H1 (cell line): Measurements from ENCODE around the gene HMX1. TPM values are rescaled to one million over a fixed set of nuclear protein-coding genes. Genes with fewer than 3 reads are reported as not detected.

Source experiments
- CTCF ChIA-PET: fragments of 300-600 bp; sonication (Branson Sonifier 250); formaldehyde crosslinking; loops from one replicate; lab custom pipeline; 2021; ENCODE audit not compliant: partially characterized antibody; lab: Charles Lee
- POLR2A ChIA-PET: fragments of 300-600 bp; sonication (Branson Sonifier 250); formaldehyde crosslinking; loops from one replicate; lab custom pipeline; 2021; ENCODE audit warnings: inconsistent platforms; ENCODE audit not compliant: partially characterized antibody; lab: Charles Lee
- DNase-seq, 2 experiments: peaks; one replicate each; pipeline versions ENCODE4 v3.0.0 to v3.0.0-alpha.2; 2010 to 2022; ENCODE audit warnings: low spot score in 2 of 2, low read depth in 1 of 2, mixed read lengths in 1 of 2
- FAIRE-seq: peaks from 2 replicates; lab custom pipeline; 2011; peaks lifted over from hg19 to GRCh38; lab: Jason Lieb, UNC
- H2AFZ ChIP-seq: 2 replicates; pipeline ENCODE4 v1.8.1; 2012; ENCODE audit warnings: low read length, inconsistent platforms
- H2AK5ac ChIP-seq: 2 replicates; pipeline ENCODE4 v1.6.1; 2013; ENCODE audit warnings: low read depth, low read length
- H2BK120ac ChIP-seq: replicated peaks from 2 replicates; pipeline ENCODE3; 2013; ENCODE audit warnings: low read depth, low read length, inconsistent platforms
- H2BK12ac ChIP-seq: 2 replicates; pipeline ENCODE4 v1.6.1; 2013; ENCODE audit warnings: low read depth, low read length
- H2BK15ac ChIP-seq: 2 replicates; pipeline ENCODE4 v1.6.1; 2013; ENCODE audit warnings: low read length
- H2BK20ac ChIP-seq: 2 replicates; pipeline ENCODE4 v1.6.1; 2013; ENCODE audit warnings: low read length
- H2BK5ac ChIP-seq: 2 replicates; pipeline ENCODE4 v1.6.1; 2013; ENCODE audit warnings: low read depth, low read length
- H3K14ac ChIP-seq: 2 replicates; pipeline ENCODE4 v1.6.1; 2013; ENCODE audit warnings: inconsistent platforms; ENCODE audit not compliant: insufficient read length
- H3K18ac ChIP-seq: 2 replicates; pipeline ENCODE4 v1.6.1; 2013; ENCODE audit warnings: low read length; ENCODE audit errors: extremely low read depth
- H3K23ac ChIP-seq: 2 replicates; pipeline ENCODE4 v1.6.1; 2013; ENCODE audit warnings: inconsistent platforms; ENCODE audit not compliant: insufficient read length
- H3K23me2 ChIP-seq: 2 replicates; pipeline ENCODE4 v1.6.1; 2013; ENCODE audit warnings: low read depth, low read length
- H3K27ac ChIP-seq: 2 replicates; pipeline ENCODE4 v1.6.1; 2011; ENCODE audit warnings: low read depth, low read length, inconsistent platforms
- H3K27me3 ChIP-seq, 4 experiments: replicated peaks in 1 of 4; 1 replicate in 1 of 4; 2 replicates in 3 of 4; pipeline versions ENCODE4 v1.6.1 to v1.8.1; 2011 to 2013; ENCODE audit warnings: low read length in 3 of 4, mild to moderate bottlenecking in 3 of 4, inconsistent platforms in 2 of 4, mixed read lengths in 2 of 4, moderate library complexity in 1 of 4; ENCODE audit not compliant: control insufficient read depth in 3 of 4, insufficient read depth in 3 of 4; ENCODE audit errors: extremely low read depth in 1 of 4
- H3K36me3 ChIP-seq, 4 experiments: 2 replicates each; pipeline versions ENCODE4 v1.6.1 to v1.8.1; 2011 to 2013; ENCODE audit warnings: mild to moderate bottlenecking in 4 of 4, low read length in 3 of 4, moderate library complexity in 2 of 4, control low read depth in 1 of 4, inconsistent platforms in 1 of 4; ENCODE audit not compliant: insufficient read depth in 4 of 4, control insufficient read depth in 2 of 4
- H3K4ac ChIP-seq: replicated peaks from 2 replicates; pipeline ENCODE3; 2013; ENCODE audit warnings: low read length, low read depth, mixed read lengths, inconsistent platforms; ENCODE audit not compliant: insufficient read length
- H3K4me1 ChIP-seq, 4 experiments: replicated peaks in 1 of 4; 1 replicate in 1 of 4; 2 replicates in 3 of 4; pipeline versions ENCODE4 v1.6.1 to v1.8.1; 2011 to 2013; ENCODE audit warnings: low read length in 3 of 4, inconsistent platforms in 2 of 4, mixed read lengths in 1 of 4; ENCODE audit not compliant: insufficient read depth in 4 of 4, control insufficient read depth in 3 of 4
- H3K4me2 ChIP-seq, 2 experiments: 2 replicates each; pipeline versions ENCODE4 v1.6.1 to v1.8.1; 2011 to 2013; ENCODE audit warnings: low read depth in 2 of 2, low read length in 2 of 2, control low read depth in 1 of 2, inconsistent platforms in 1 of 2, mild to moderate bottlenecking in 1 of 2; ENCODE audit not compliant: insufficient read depth in 1 of 2
- H3K4me3 ChIP-seq, 4 experiments: fragments of 200-600, 300-600 bp in 1 of 4; sonication (generic), shearing (Covaris generic), sonication (Bioruptor Twin) in 1 of 4; 2 replicates each; pipeline versions ENCODE4 v1.5.1 to v1.8.1; 2011 to 2016; ENCODE audit warnings: low read length in 4 of 4, low read depth in 3 of 4, control low read depth in 2 of 4, inconsistent platforms in 2 of 4, mild to moderate bottlenecking in 2 of 4, mixed read lengths in 1 of 4, moderate library complexity in 1 of 4; ENCODE audit not compliant: insufficient read depth in 2 of 4; ENCODE audit errors: extremely low read depth in 1 of 4
- H3K56ac ChIP-seq: replicated peaks from 2 replicates; pipeline ENCODE3; 2013; ENCODE audit warnings: low read depth, mild to moderate bottlenecking, mixed read lengths, low read length, inconsistent platforms; ENCODE audit not compliant: insufficient read length
- H3K79me1 ChIP-seq: 2 replicates; pipeline ENCODE4 v1.6.1; 2013; ENCODE audit warnings: low read depth, low read length, control low read depth
- H3K79me2 ChIP-seq, 2 experiments: 2 replicates each; pipeline versions ENCODE4 v1.6.1 to v1.8.1; 2012 to 2013; ENCODE audit warnings: low read length in 2 of 2, mild to moderate bottlenecking in 2 of 2, inconsistent platforms in 1 of 2; ENCODE audit not compliant: insufficient read depth in 2 of 2, control insufficient read depth in 1 of 2
- H3K9ac ChIP-seq, 4 experiments: replicated peaks in 1 of 4; 1 replicate in 1 of 4; 2 replicates in 3 of 4; pipeline versions ENCODE4 v1.6.1 to v1.8.1; 2011 to 2013; ENCODE audit warnings: low read depth in 3 of 4, low read length in 3 of 4, control low read depth in 2 of 4, mild to moderate bottlenecking in 2 of 4, moderate library complexity in 2 of 4, inconsistent platforms in 1 of 4; ENCODE audit errors: extremely low read depth in 1 of 4
- H3K9me3 ChIP-seq, 2 experiments: 2 replicates each; pipeline versions ENCODE4 v1.6.1 to v1.8.1; 2012 to 2013; ENCODE audit warnings: mild to moderate bottlenecking in 2 of 2, moderate library complexity in 2 of 2, control low read depth in 1 of 2, inconsistent platforms in 1 of 2, low read depth in 1 of 2, low read length in 1 of 2, mixed read lengths in 1 of 2; ENCODE audit not compliant: insufficient read depth in 2 of 2
- H4K20me1 ChIP-seq, 2 experiments: replicated peaks in 1 of 2; 2 replicates each; pipeline versions ENCODE3 to v1.8.1; 2011 to 2013; ENCODE audit warnings: inconsistent platforms in 2 of 2, low read length in 2 of 2, mild to moderate bottlenecking in 1 of 2; ENCODE audit not compliant: insufficient read depth in 2 of 2, control insufficient read depth in 1 of 2
- H4K5ac ChIP-seq: 2 replicates; pipeline ENCODE4 v1.6.1; 2013; ENCODE audit warnings: low read length, low read depth, mixed read lengths, inconsistent platforms; ENCODE audit not compliant: insufficient read length
- H4K8ac ChIP-seq: 2 replicates; pipeline ENCODE4 v1.8.0; 2013; ENCODE audit warnings: mild to moderate bottlenecking, moderate library complexity, low read length, inconsistent platforms; ENCODE audit not compliant: insufficient read depth; ENCODE audit errors: extremely low read depth
- H4K91ac ChIP-seq: replicated peaks from 2 replicates; pipeline ENCODE3; 2013; ENCODE audit warnings: low read length, mixed read lengths, inconsistent platforms; ENCODE audit not compliant: insufficient read length
- CHD1 ChIP-seq: IDR thresholded peaks from 2 replicates; pipeline ENCODE4 v1.6.1; 2012; ENCODE audit warnings: low read depth, low read length, improper control_type of control experiment
- EZH2 ChIP-seq: fragments of 200-600 bp; sonication (generic); IDR thresholded peaks from 2 replicates; pipeline ENCODE4 v1.7.1; 2012; ENCODE audit warnings: low read depth, mild to moderate bottlenecking, moderate library complexity, low read length, inconsistent platforms; ENCODE audit not compliant: severe bottlenecking
- MAX ChIP-seq: IDR thresholded peaks from 2 replicates; pipeline ENCODE4 v1.6.1; 2012; ENCODE audit warnings: inconsistent platforms
- RNF2 ChIP-seq: fragments of 200-900, 300-1000 bp; sonication (generic); IDR thresholded peaks from 2 replicates; pipeline ENCODE4 v1.7.1; 2016; ENCODE audit warnings: borderline replicate concordance, low read depth, mild to moderate bottlenecking, antibody characterized with exemption, low read length; ENCODE audit not compliant: poor library complexity, severe bottlenecking; ENCODE audit errors: missing control alignments
- SUZ12 ChIP-seq: fragments of 200-600 bp; sonication (generic); IDR thresholded peaks from 2 replicates; pipeline ENCODE4 v1.6.1; 2012; ENCODE audit warnings: mild to moderate bottlenecking, inconsistent platforms, low read length, moderate library complexity, mixed read lengths
- WGBS, 2 experiments: shearing (Covaris generic) in 1 of 2; methylation state at CpG; one replicate each; pipeline versions ENCODE4 v1.1.6 to v1.1.7; 2013 to 2015; ENCODE audit warnings: low lambda C conversion rate in 2 of 2, mixed read lengths in 2 of 2, inconsistent platforms in 1 of 2, low coverage in 1 of 2, missing lambda C conversion rate in 1 of 2; ENCODE audit not compliant: insufficient replicate concordance in 2 of 2, insufficient coverage in 1 of 2, insufficient read length in 1 of 2; ENCODE audit errors: extremely low coverage in 1 of 2, missing lambda C conversion rate in 1 of 2; 5-methylcytosine and 5-hydroxymethylcytosine counted together
- polyA plus RNA-seq, 7 experiments: library from polyadenylated mRNA; depleted of rRNA in 3 of 7; stranded (reverse) in 5 of 7; unstranded in 2 of 7; fragments of >200 nt in 5 of 7; fragments of 200-250 nt in 2 of 7; gene quantifications; 1 replicate in 5 of 7; 2 replicates in 1 of 7; 4 replicates in 1 of 7; pipeline versions ENCODE4 v1.2.1 to v1.2.3, GENCODE V29; 2011 to 2013; ENCODE audit warnings: missing spikeins in 2 of 7, mixed read lengths in 2 of 7
- total RNA-seq: library from RNA; stranded (reverse); fragmentation: NEBNext Ultra II Directional; extraction: Animal tissue kit (Norgen Biotek cat#: 25700); gene quantifications from 2 replicates; pipeline ENCODE4 v1.2.1, GENCODE V29; 2021

Gene HMX1
- total and polyA plus RNA-seq, 2 of the 8 experiments (the other 6 are each of a cell fraction or from before 2014, with no cell fraction given): 0.26 TPM; not detected in 1

GRCh38 chr4:8864912-8865680 lies 6.5 kb downstream of the HMX1 start:
- DNase-seq: no peak
- no peak overlapping the region for H3K56ac ChIP-seq
- FAIRE-seq: no peak
- H3K36me3 ChIP-seq: peaks cover 0 to 21% (median 0%) of the 10 kb centered on the region in 4 experiments; a peak in 1 of 8 replicates
- H4K8ac ChIP-seq: no peak overlapping the region
- no peak overlapping the region for H3K27ac ChIP-seq
- no peak overlapping the region for H3K4ac ChIP-seq
- no peak overlapping the region for H3K18ac ChIP-seq
- 0 out of 2 replicates have a peak overlapping the region, but pooled peaks have one; percentile 61 for H2BK15ac ChIP-seq
- no peak overlapping the region for H3K14ac ChIP-seq
- H3K79me2 ChIP-seq: no peaks in the 10 kb centered on the region
- H2BK20ac ChIP-seq: no peak overlapping the region
- no peaks in the 10 kb centered on the region for H3K79me1 ChIP-seq
- H3K4me3 ChIP-seq: no peak overlapping the region
- no peaks in the 10 kb centered on the region; the same call in 1 of the 2 replicates for H3K23me2 ChIP-seq
- no peak overlapping the region for H2BK12ac ChIP-seq
- no peak overlapping the region for H3K9ac ChIP-seq
- H2BK120ac ChIP-seq: no peak overlapping the region
- no peak overlapping the region for H3K23ac ChIP-seq
- CTCF ChIA-PET: interaction anchor here (0.8 to 3.2 kb wide), 5 partner anchors 9 to 184 kb away, joined by 3 to 23 read pairs (median 4); no protein-coding TSS in a partner anchor
- no peak overlapping the region for H3K4me2 ChIP-seq
- peaks cover 49 to 59% of the 10 kb centered on the region in 2 experiments for H4K20me1 ChIP-seq
- H2AK5ac ChIP-seq: no peak overlapping the region; the same call in 1 of the 2 replicates
- no peak overlapping the region for H2AFZ ChIP-seq
- no peak overlapping the region for H2BK5ac ChIP-seq
- 48% methylated on average over 30 of the region's 32 CpGs; no CpG with 5 or more reads in 1 of the 2 experiments for whole genome bisulfite sequencing, 2 experiments
- H3K9me3 ChIP-seq: peaks cover 0 to 3% of the 10 kb centered on the region in 2 experiments; a peak in 1 of 4 replicates
- TF ChIP-seq SUZ12 (peak; percentile 50), CHD1 (no peak), EZH2 (peak; percentile 43), RNF2 (peak; percentile 29), MAX (no peak)
- H3K27me3 ChIP-seq: peaks cover 98 to 99% (median 99%) of the 10 kb centered on the region in 4 experiments
- POLR2A ChIA-PET: no interaction called here
- H3K4me1 ChIP-seq: peaks cover 2 to 25% (median 9%) of the 10 kb centered on the region in 4 experiments
- no peak overlapping the region for H4K5ac ChIP-seq
- H4K91ac ChIP-seq: no peak overlapping the region
